MCF 10A (cell line): ENCODE data around the gene BOD1L1. TPM values are rescaled to one million over a fixed set of nuclear protein-coding genes. Genes with fewer than 3 reads are reported as not detected.

Experiments used
- BruUV-seq: library from RNA; stranded (reverse); fragments of 400-500 nt; replicated peaks from 2 replicates; lab custom pipeline; 2021; lab: Mats Ljungman, UMichigan
- CTCF ChIA-PET: fragments of 300-600 bp; sonication (Branson Sonifier 250); formaldehyde crosslinking; extraction: SDS; loops from one replicate; lab custom pipeline; 2021; ENCODE audit warnings: antibody characterized with exemption, inconsistent platforms; lab: Yijun Ruan, JAX
- POLR2A ChIA-PET: fragments of 300-600, 350-650 bp; sonication (Branson Sonifier 250); formaldehyde crosslinking; extraction: SDS; loops from one replicate; lab custom pipeline; 2020; ENCODE audit warnings: antibody characterized with exemption, inconsistent platforms; lab: Yijun Ruan, JAX
- DNase-seq: peaks from one replicate; pipeline ENCODE4 v3.0.0-alpha.2; 2018; ENCODE audit not compliant: unreplicated experiment
- H3K27ac Mint-ChIP-seq: one replicate; pipeline ENCODE4 v1.8.0; 2022; ENCODE audit warnings: mild to moderate bottlenecking, low read depth, mixed read lengths; ENCODE audit not compliant: unreplicated experiment
- H3K27me3 Mint-ChIP-seq: one replicate; pipeline ENCODE4 v1.8.0; 2022; ENCODE audit warnings: mixed read lengths; ENCODE audit not compliant: insufficient read depth, unreplicated experiment
- H3K36me3 Mint-ChIP-seq: one replicate; pipeline ENCODE4 v1.8.0; 2022; ENCODE audit warnings: mild to moderate bottlenecking, moderate library complexity, mixed read lengths; ENCODE audit not compliant: insufficient read depth, unreplicated experiment
- H3K4me1 Mint-ChIP-seq: one replicate; pipeline ENCODE4 v1.8.0; 2022; ENCODE audit warnings: mixed read lengths; ENCODE audit not compliant: insufficient read depth, unreplicated experiment
- H3K4me3 Mint-ChIP-seq: one replicate; pipeline ENCODE4 v1.8.0; 2022; ENCODE audit warnings: mild to moderate bottlenecking, moderate library complexity, mixed read lengths; ENCODE audit not compliant: unreplicated experiment
- H3K9me3 Mint-ChIP-seq: one replicate; pipeline ENCODE4 v1.8.0; 2022; ENCODE audit warnings: mixed read lengths; ENCODE audit not compliant: unreplicated experiment
- CTCF ChIP-seq: fragments of 200-600 bp; IDR thresholded peaks from one replicate; pipeline ENCODE4 v1.8.0; 2022; ENCODE audit warnings: antibody characterized with exemption, mild to moderate bottlenecking; ENCODE audit not compliant: unreplicated experiment
- intact Hi-C: fragments of 100-400 bp; cut with micrococcal nuclease; formaldehyde crosslinking; loops from 2 replicates; pipeline ENCODE4 v1.14.1; 2022
- total RNA-seq: library from RNA; stranded (reverse); gene quantifications from 2 replicates; pipeline ENCODE4 v1.2.3, GENCODE V29; 2022

The BOD1L1 gene
- total RNA-seq, 1 experiment from 2014 or later, result 46.8 TPM

- no peaks in the 10 kb centered on the region for H3K27me3 Mint-ChIP-seq
- no TSS peak for BruUV-seq
- DNase-seq, result no peak
- CTCF ChIA-PET, result interaction anchor here (0.7 kb wide), 1 partner anchor 29 kb away, joined by 3 read pairs; no protein-coding TSS in a partner anchor
- no peaks in the 10 kb centered on the region for H3K9me3 Mint-ChIP-seq
- intact Hi-C loops, result no loop called here
- POLR2A ChIA-PET, result no interaction called here
- TF ChIP-seq CTCF, result no peak
- peaks cover 83% of the 10 kb centered on the region for H3K36me3 Mint-ChIP-seq
- no peak overlapping the region for H3K27ac Mint-ChIP-seq
- no peak overlapping the region for H3K4me3 Mint-ChIP-seq
- peaks cover 1% of the 10 kb centered on the region for H3K4me1 Mint-ChIP-seq
Measured at GRCh38 chr4:13615161-13615560, 12.4 kb downstream of the BOD1L1 start.

- ChIA-PET CTCF (interaction anchor here (0.6 to 1.6 kb wide), 3 partner anchors 10 to 758 kb away, joined by 3 to 5 read pairs (median 4); no protein-coding TSS in a partner anchor), POLR2A (interaction anchor here (1.4 to 1.7 kb wide), 2 partner anchors 11 to 15 kb away, joined by 4 to 6 read pairs; partner anchors contain the start of gene BOD1L1)
- H3K4me1 Mint-ChIP-seq, result no peaks in the 10 kb centered on the region
- no TSS peak for BruUV-seq
- no peak for DNase-seq
- peaks cover 88% of the 10 kb centered on the region for H3K36me3 Mint-ChIP-seq
- intact Hi-C loops, result no loop called here
- no peaks in the 10 kb centered on the region for H3K9me3 Mint-ChIP-seq
- H3K27me3 Mint-ChIP-seq, result no peaks in the 10 kb centered on the region
- no peak overlapping the region for H3K4me3 Mint-ChIP-seq
- no peak overlapping the region for H3K27ac Mint-ChIP-seq
- no peak for TF ChIP-seq CTCF
Measured at GRCh38 chr4:13612569-13612968, 15.0 kb downstream of the BOD1L1 start.

GRCh38 chr4:13611283-13611842 is 16.2 kb downstream of the BOD1L1 start:
- no peaks in the 10 kb centered on the region for H3K9me3 Mint-ChIP-seq

More at GRCh38 chr4:13611283-13611842, 16.2 kb downstream of the BOD1L1 start:
- no TSS peak for BruUV-seq
- Mint-ChIP-seq H3K4me1 (no peaks in the 10 kb centered on the region), H3K4me3 (no peak overlapping the region), H3K36me3 (peaks cover 88% of the 10 kb centered on the region), H3K27me3 (no peaks in the 10 kb centered on the region), H3K27ac (peak overlapping the region; percentile 14)
- no peak for TF ChIP-seq CTCF
- ChIA-PET CTCF (interaction anchor here (0.6 to 1.0 kb wide), 3 partner anchors 43 to 1321 kb away, joined by 3 to 6 read pairs (median 3); no protein-coding TSS in a partner anchor), POLR2A (interaction anchor here (1.5 to 1.7 kb wide), 2 partner anchors 12 to 17 kb away, joined by 6 to 8 read pairs; partner anchors contain the start of gene BOD1L1)
- DNase-seq, result no peak
- intact Hi-C loops, result no loop called here
